HG03045 (cell line): Measurements from ENCODE around the gene KLK1.
"Not testable (repeated sequence)": the region's sequence is repeated elsewhere in the genome, so short reads cannot be mapped to it uniquely, and the experiment has no call there.

Source experiments
- ATAC-seq: cut with Tn5 transposase; IDR thresholded peaks from one replicate; pipeline ENCODE4 v1.9.1; 2021; ENCODE audit warnings: mild to moderate bottlenecking, moderate library complexity; ENCODE audit not compliant: unreplicated experiment

The KLK1 gene

DNA sequence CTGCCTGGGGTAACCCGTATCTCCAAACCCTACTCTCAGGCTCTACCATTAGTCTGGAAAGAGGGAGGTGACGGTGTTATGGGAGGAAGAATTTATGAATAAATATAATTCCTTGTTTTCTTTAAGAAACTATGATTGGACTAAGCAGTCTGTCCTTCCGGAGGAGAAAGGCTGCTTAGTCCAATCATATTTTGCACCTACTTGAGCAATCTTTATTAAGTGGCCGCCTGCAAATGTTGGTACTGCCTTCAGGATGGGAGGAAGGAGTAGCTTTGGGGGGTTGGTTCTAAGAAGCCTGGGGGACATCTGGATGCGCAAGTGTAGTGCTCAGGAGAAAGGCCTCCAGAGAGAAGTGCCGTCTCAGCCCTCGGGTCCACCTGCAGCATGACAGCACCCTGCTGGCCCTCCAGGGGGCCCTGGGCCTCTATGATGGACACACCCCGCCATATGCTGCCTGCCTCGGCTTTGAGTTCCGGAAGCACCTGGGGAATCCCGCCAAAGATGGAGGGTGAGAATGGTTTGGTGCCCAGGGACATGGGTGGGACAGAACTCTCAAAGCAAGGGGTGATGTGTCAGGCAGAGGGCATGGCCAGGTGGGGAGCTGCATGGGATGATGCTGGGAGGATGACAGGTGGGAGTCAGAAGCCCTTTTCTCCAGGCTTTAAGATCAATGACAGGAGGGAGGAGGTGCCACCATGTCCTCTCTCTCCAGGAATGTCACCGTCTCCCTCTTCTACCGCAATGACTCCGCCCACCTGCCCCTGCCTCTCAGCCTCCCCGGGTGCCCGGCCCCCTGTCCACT is 29.3 kb downstream of the KLK1 start:
- ATAC-seq: no peak

DNA sequence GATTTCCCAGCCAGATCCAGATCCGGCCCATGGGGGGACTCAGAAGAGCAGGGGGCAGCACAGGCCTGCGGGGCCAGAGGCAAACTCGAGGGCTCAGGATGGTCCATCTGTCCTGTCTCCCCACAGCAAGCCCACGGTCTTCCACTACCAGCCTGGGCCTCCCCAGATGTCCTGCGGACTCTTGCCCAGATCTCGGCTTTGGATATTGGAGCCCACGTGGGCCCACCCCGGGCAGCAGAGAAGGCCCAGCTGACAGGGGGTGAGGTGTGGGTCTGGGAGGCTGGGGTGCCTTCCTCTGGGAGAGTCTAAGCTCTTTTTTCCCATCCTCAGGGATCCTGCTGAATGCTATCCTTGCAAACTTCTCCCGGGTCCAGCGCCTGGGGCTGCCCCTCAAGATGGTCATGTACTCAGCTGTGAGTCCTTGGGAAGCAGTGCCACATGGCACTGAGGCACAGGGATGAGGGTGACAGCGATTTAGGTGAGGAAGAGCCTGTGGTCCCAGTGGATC is 30.0 kb downstream of the KLK1 start:
- ATAC-seq: no peak

- ATAC-seq: no peak
Observed at GRCh38 chr19:50792272-50793250, 31.0 kb downstream of the KLK1 start.

DNA sequence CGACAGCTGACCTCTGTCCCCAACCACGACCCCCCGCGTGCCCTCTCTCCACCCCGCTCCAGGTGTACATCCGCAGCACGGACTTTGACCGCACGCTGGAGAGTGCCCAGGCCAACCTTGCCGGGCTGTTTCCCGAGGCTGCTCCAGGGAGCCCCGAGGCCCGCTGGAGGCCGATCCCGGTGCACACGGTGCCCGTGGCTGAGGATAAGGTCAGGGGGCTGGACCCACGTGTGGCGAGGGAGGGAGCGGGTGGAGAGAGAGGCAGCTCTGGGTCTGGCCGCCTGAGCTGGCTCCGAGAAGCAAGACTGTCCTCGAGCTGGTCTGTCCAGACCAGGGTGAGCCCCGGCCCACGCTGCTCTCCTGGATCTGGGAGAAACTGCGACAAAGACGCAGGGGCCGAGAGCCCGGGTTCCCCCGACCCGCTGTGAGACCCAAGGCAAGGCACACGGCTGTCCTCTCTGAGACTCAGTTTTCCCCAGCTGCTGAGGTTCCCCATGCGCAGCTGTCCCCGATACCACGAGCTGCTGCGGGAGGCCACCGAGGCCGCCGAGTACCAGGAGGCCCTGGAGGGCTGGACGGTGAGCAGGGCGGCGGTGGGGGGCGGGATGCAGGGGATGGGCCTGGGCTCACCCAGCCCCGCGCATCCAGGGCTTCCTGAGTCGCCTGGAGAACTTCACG is 31.9 kb downstream of the KLK1 start:
- no peak for ATAC-seq

DNA sequence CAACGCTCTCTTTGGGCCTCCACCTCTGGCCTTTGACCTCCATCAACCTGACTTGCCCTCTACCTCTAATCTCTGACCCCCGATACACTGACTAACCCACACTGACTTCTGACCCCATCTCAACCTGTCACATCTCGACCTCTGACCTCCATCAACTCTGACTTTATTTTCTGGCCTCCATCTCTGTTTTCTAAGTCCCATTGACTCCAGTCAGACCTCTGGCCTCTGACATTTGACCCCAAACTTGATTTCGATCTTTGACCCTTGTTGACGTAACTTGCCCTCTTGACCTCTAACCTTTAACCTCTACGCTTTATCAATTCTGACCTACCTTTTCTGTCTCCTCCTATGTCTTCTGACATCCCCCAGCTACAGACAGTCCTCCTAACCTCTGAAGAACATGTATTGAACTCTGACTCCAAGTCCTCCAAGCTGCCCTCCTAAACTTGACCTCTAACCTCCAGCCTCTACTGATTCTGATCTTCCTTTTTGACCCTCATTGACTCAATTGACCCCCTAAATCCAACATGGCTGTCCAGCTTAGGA is 32.6 kb downstream of the KLK1 start:
- no peak for ATAC-seq

DNA sequence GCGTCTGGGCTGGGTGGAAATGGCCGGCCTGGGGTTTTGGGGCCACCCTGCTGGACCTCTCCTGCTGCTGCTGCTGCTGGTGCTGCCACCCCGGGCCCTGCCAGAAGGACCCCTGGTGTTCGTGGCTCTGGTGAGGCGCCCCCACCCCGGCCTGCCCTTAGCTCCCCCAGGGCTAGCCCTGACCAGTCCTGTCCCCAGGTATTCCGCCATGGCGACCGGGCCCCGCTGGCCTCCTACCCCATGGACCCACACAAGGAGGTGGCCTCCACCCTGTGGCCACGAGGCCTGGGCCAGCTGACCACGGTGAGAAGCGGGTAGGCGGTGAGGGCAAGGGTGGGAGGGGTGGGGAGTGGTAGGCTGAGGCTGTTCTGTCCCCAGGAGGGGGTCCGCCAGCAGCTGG is 33.2 kb downstream of the KLK1 start, which contains the start of gene ACP4:
Gene ACP4, plus strand, starts transcription at position 20 of the 400 bp plus-strand sequence. Its CDS starts 0 bp downstream, at position 20.
- no peak for ATAC-seq

DNA sequence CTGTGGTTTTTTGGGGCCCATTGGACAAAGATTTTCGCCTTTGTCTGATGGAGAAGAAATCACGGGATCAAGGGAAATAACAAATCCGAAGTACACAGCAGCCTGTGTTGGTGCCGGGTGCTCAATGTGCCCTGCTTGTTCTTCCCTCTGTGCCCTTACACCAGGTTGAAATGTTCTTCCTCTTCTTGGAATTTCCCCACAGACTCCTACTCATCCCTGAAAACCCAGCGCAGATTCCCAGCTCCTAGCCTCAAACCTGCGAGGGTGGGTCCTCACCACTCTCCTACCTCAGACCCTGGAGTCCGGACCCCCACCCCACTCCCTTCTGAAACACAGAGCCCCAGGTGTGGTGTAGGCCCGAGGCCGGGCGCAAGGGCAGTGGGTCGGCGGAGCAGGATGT is 38.3 kb downstream of the KLK1 start:
- no peak for ATAC-seq

DNA sequence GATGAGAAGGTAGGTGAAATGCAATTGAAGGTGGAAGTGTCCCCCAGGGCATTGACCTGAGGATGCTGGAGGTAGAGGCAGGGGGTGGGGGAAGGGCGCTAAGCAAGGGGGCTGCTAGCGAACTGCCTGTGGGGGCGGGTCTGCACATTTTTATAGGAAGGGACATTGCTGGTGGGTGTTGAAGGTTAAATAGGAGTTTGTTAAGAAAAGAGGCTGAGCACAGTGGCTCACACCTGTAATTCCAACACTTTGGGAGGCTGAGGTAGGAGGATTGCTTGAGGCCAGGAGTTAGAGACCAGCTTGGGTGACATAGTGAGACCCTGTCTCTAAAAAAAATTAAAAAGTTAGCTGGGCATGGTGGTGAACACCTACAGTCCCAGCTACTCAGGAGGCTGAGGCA is 38.9 kb downstream of the KLK1 start:
- no peak for ATAC-seq

DNA sequence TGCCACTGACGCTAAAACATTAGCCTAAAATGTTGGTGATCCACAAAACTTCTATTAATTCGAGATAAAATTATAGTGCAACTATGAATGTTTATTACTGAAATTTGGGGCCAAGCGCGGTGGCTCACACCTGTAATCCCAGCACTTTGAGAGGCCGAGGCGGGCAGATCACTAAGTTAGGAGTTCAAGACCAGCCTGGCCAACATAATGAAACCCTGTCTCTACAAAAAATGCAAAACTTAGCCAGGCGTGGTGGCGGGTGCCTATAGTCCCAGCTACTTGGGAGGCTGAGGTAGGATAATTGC is 39.8 kb downstream of the KLK1 start:
- not testable (repeated sequence) for ATAC-seq

- ATAC-seq: no peak
Observed at GRCh38 chr19:50780753-50781435, 42.7 kb downstream of the KLK1 start.

DNA sequence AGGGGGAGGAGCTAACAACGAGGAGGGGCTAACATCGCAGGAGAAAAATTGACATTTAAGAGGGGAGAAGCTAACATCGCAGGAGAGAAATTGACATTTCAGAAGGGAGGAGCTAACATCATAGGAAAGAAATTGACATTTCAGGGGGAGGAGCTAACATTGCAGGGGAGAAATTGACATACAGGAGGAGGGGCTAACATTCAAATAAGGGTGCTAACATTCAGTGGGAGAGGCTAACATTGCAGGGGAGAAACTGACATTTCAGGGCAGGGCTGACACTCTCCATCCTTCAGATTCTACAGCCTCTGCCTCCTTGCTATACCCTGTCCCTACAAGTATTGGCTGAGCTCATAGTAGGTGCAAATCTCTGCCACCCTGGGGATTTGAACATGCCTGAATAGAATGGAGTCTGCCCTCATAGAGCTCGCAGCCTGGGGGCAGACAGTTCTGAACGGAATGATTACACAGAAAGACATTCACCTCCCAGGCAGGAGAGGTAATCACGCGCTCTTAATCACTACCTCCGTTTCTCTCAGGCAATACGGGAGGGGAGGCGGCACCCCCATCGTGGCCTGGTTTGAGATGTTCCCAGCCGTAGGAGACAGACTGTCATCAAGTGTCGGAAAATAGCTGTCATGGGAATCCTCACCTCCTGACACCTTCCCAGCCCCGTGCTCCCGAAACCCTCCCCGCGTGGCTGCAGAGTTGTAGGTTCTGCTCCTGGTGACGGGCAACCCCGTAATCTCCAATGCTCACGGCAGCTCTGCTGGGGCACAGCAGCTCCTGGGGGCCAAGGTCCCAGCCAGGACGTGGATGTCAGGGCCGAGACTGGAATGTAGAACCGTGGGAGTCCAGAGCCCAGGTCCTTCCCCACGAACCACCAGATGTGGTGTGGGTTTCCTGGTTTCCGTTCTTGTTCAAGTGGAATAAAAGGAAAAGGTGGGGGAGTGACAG is 43.8 kb downstream of the KLK1 start:
- no peak for ATAC-seq

DNA sequence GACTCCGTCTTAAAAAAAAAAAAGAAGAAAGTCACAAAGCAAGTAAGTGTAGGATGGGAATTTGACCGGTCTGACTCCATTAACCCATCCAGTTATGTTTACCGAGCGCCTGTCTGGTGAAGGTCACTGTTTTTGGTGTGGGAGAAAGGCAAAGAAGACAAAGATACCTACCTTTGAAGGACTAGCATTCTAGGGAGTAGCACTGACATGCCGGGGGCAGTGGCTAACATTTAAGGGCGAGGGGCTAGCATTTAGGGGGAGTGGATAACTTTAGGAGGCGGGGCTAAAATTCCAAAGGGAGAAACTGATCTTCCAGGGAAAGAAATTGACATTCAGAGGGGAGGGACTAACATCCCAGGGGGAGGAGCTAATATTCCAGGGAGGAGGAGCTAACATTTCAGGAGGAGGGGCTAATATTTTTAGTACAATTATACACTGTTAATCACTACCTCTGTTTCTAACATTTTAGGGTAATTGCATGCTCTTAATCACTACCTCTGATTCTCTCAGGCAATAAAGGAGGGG is 44.6 kb downstream of the KLK1 start:
- no peak for ATAC-seq

DNA sequence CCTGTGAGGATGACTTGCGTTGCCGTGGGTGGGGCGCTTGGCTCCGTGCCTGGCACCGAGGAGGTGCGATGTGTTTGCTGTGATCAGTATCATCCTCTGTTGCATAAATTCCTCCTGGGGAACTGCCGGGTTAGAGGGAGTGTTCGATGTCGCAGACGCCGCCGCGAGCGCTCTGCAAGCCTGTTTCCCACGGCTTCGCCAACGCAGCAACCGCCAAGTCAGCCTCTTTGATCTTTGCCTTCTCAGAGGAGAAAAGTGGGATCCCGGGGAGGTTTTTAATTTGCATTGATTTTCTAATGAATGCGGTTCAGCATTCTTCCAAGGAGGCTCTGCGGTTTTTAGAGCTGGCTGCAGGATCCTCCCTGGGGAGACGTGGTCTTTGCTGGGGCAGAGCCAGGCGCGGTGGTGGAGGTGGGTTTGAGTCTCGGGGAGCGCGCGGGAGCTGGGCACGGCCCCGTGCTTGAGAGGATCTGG is 45.7 kb downstream of the KLK1 start:
- no peak for ATAC-seq

DNA sequence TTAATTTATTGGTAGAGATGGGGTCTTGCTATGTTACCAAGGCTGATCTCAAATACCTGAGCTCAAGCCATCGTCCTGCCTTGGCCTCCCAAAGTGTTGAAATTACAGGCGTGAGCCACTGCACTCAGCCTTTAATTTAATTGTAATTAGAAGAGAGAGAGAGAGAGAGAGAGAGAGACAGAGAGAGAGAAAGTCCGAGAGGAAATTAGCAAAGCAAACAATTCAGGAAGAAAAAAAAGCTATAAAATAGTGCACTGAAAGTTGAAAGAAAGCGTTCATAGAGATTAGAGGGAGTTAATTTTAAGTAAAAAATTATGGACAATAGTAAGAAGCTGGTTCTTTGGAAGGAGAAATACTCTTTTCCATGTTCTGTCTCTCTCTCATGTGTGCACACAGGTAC is 46.3 kb downstream of the KLK1 start:
- no peak for ATAC-seq

DNA sequence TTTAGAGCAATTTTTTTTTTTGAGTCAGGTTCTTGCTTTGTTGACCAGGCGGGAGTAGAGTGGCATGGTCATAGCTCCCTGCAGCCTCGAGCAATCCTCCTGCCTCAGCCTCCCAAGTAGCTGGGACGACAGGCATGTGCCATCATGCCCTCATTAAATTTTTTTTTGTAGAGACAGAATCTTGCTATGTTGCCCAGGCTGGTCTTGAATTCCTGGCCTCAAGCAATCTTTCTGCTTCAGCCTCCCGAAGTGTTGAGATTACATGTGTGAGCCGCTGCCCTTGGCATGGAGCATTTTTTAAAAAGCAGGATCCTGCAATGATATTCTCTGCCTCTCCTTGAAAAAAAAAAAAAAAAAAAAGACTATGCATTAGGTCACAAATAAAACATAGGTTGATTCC is 47.5 kb downstream of the KLK1 start:
- no peak for ATAC-seq

DNA sequence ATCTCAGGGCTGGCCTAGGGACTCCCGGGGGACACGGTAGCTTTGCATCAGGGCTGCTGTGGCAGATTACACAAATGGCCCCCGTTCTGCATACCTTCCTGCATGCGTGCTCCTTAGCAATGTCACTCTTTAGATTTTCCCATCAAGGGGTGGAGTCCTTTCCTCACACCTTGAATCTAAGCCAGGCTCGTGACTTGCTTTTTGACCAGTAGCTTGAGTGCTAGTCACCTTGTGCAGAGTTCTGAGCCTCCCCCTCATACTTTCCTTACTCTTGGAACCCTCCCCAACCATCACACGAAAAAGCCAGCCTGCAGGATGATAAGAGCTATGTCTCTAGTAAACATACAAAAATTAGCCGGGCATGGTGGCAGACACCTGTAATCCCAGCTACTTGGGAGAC is 50.1 kb downstream of the KLK1 start:
- ATAC-seq: not testable (repeated sequence)

DNA sequence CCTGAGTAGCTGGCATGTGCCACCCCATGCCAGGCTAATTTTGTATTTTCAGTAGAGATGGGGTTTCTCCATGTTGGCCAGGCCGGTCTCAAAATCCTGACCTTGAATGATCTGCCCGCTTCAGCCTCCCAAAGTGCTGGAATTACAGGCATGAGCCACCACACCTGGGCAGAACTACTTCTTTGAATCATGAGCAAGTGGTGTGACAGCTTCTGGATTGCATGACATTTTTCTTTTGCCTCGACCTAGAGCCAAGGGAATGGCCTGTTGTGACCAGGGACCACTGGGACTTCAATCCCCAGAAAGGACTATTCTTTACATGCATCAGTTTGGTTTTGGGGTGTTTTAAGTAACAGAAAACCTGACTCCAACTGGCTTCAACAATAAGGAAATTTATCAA is 50.7 kb downstream of the KLK1 start:
- ATAC-seq: not testable (repeated sequence)

- ATAC-seq: no peak
Observed at GRCh38 chr19:50772476-50772875, 51.1 kb downstream of the KLK1 start.

GRCh38 chr19:50770888-50771287 is 52.7 kb downstream of the KLK1 start:
- no peak for ATAC-seq
